H1 (cell line): ENCODE data around the gene AMPD1. TPM values are rescaled to one million over a fixed set of nuclear protein-coding genes. Genes with fewer than 3 reads are reported as not detected.

Experiments used
- CTCF ChIP-seq, 3 experiments: IDR thresholded peaks; 1 replicate in 2 of 3; 2 replicates in 1 of 3; pipeline versions ENCODE4 v1.5.1 to v1.6.1; 2011; ENCODE audit warnings: low read length in 3 of 3, mild to moderate bottlenecking in 3 of 3, inconsistent platforms in 2 of 3, low read depth in 1 of 3, moderate library complexity in 1 of 3; ENCODE audit not compliant: insufficient read depth in 1 of 3; ENCODE audit errors: control extremely low read depth in 1 of 3
- EGR1 ChIP-seq: IDR thresholded peaks from 2 replicates; pipeline ENCODE4 v1.6.1; 2011; ENCODE audit warnings: low read depth, low read length, borderline replicate concordance
- KDM4A ChIP-seq: IDR thresholded peaks from one replicate; pipeline ENCODE4 v1.7.1; 2012; ENCODE audit warnings: low read depth, mild to moderate bottlenecking, moderate library complexity, low read length, inconsistent platforms; ENCODE audit not compliant: severe bottlenecking
- MAX ChIP-seq: IDR thresholded peaks from 2 replicates; pipeline ENCODE4 v1.6.1; 2012; ENCODE audit warnings: inconsistent platforms
- TAF1 ChIP-seq: IDR thresholded peaks from 2 replicates; pipeline ENCODE4 v1.6.1; 2011; ENCODE audit warnings: mild to moderate bottlenecking, low read depth, low read length
- polyA plus RNA-seq, 7 experiments: library from polyadenylated mRNA; depleted of rRNA in 3 of 7; stranded (reverse) in 5 of 7; unstranded in 2 of 7; fragments of >200 nt in 5 of 7; fragments of 200-250 nt in 2 of 7; gene quantifications; 1 replicate in 5 of 7; 2 replicates in 1 of 7; 4 replicates in 1 of 7; pipeline versions ENCODE4 v1.2.1 to v1.2.3, GENCODE V29; 2011 to 2013; ENCODE audit warnings: missing spikeins in 2 of 7, mixed read lengths in 2 of 7
- total RNA-seq: library from RNA; stranded (reverse); fragmentation: NEBNext Ultra II Directional; extraction: Animal tissue kit (Norgen Biotek cat#: 25700); gene quantifications from 2 replicates; pipeline ENCODE4 v1.2.1, GENCODE V29; 2021

The AMPD1 gene
- total and polyA plus RNA-seq, 2 of the 8 experiments (the other 6 are each of a cell fraction or from before 2014, with no cell fraction given): not detected

- TF ChIP-seq CTCF (IDR thresholded peaks at IDR 0.05; ENCODE audit: control extremely low read depth in 1 of 3, insufficient read depth in 1 of 3, low read depth in 1 of 3, low read length in 3 of 3): peak in 2 of 3 experiments; percentile 16 to 17; a peak in 2 of 4 replicates
- peak; percentile 50; the same call in 1 of the 2 replicates for TF ChIP-seq MAX
- TF ChIP-seq KDM4A: peak; percentile 66
- TF ChIP-seq EGR1: peak; percentile 98
- TF ChIP-seq TAF1: no peak; the same call in 1 of the 2 replicates
These were observed 25.7 kb downstream of the AMPD1 start, which contains the start of gene DENND2C (continued) for GRCh38 chr1:114669562-114670082.
